HCT116 (cell line): ENCODE data around the gene KCNK4. TPM values are rescaled to one million over a fixed set of nuclear protein-coding genes. Genes with fewer than 3 reads are reported as not detected.

Source experiments
- ATAC-seq: fragments of 200-7000 bp; cut with Tn5 transposase; 2 replicates; pipeline ENCODE4 v1.9.1; 2020; ENCODE audit warnings: mild to moderate bottlenecking, moderate library complexity
- BruUV-seq: library from RNA; stranded (reverse); fragments of 400-500 nt; replicated peaks from 2 replicates; lab custom pipeline; 2021; lab: Mats Ljungman, UMichigan
- CTCF ChIA-PET: fragments of 300-600 bp; sonication (Branson Sonifier 250); formaldehyde crosslinking; loops from one replicate; lab custom pipeline; 2021; ENCODE audit warnings: antibody characterized with exemption; lab: Charles Lee
- POLR2A ChIA-PET: fragments of 300-600, 350-600 bp; sonication (Branson Sonifier 250); formaldehyde crosslinking; loops from one replicate; lab custom pipeline; 2021; ENCODE audit warnings: antibody characterized with exemption; lab: Charles Lee
- RAD21 ChIA-PET, 2 experiments: fragments of 300-600 bp; sonication (Branson Sonifier 250); formaldehyde crosslinking; loops; one replicate each; lab custom pipeline; 2023; ENCODE audit warnings: low total read pairs in 2 of 2; ENCODE audit not compliant: uncharacterized antibody in 2 of 2, unreplicated experiment in 2 of 2, low non-redundant PET in 1 of 2; lab: Charles Lee
- DNase-seq: peaks from one replicate; pipeline ENCODE4 v3.0.0-alpha.2; 2010; ENCODE audit warnings: low read depth, low spot score
- H2AFZ ChIP-seq: fragments of 200-600 bp; shearing (Covaris generic), sonication (generic); 2 replicates; pipeline ENCODE4 v1.6.1; 2017; ENCODE audit warnings: low read depth, mixed run types, mixed read lengths, antibody characterized with exemption, low read length; ENCODE audit not compliant: poor library complexity, severe bottlenecking
- H3K27ac ChIP-seq: 2 replicates; pipeline ENCODE4 v1.5.1; 2012; ENCODE audit warnings: low read depth, low read length
- H3K27me3 ChIP-seq: fragments of 200-600 bp; sonication (generic); 2 replicates; pipeline ENCODE4 v1.6.1; 2016; ENCODE audit warnings: mixed run types, low read length, mixed read lengths; ENCODE audit not compliant: insufficient read depth
- H3K36me3 ChIP-seq, 2 experiments: fragments of 200-500 bp in 1 of 2; fragments of 200-600 bp in 1 of 2; sonication (Bioruptor generic) in 1 of 2; sonication (generic) in 1 of 2; 2 replicates each; pipeline versions ENCODE4 v1.5.1 to v1.6.1; 2014 to 2016; ENCODE audit warnings: low read length in 2 of 2, inconsistent platforms in 1 of 2, mixed read lengths in 1 of 2, mixed run types in 1 of 2; ENCODE audit not compliant: insufficient read depth in 2 of 2, control insufficient read depth in 1 of 2
- H3K4me1 ChIP-seq, 2 experiments: fragments of 200-600 bp in 1 of 2; sonication (generic) in 1 of 2; 2 replicates each; pipeline versions ENCODE4 v1.5.1 to v1.6.1; 2012 to 2017; ENCODE audit warnings: low read length in 2 of 2, inconsistent platforms in 1 of 2, mild to moderate bottlenecking in 1 of 2, mixed read lengths in 1 of 2, mixed run types in 1 of 2, moderate library complexity in 1 of 2; ENCODE audit not compliant: insufficient read depth in 2 of 2, control insufficient read depth in 1 of 2
- H3K4me2 ChIP-seq: fragments of 200-600 bp; sonication (generic); 2 replicates; pipeline ENCODE4 v1.6.1; 2017; ENCODE audit warnings: mixed run types, low read length, mixed read lengths
- H3K4me3 ChIP-seq, 2 experiments: fragments of 200-600 bp in 1 of 2; sonication (generic) in 1 of 2; replicated peaks in 1 of 2; 2 replicates each; pipeline ENCODE4 v1.5.1; 2011 to 2016; ENCODE audit warnings: low read length in 2 of 2, control low read depth in 1 of 2, low read depth in 1 of 2, mild to moderate bottlenecking in 1 of 2, mixed read lengths in 1 of 2, mixed run types in 1 of 2
- H3K79me2 ChIP-seq: fragments of 200-600 bp; sonication (generic); 2 replicates; pipeline ENCODE4 v1.6.1; 2017; ENCODE audit warnings: mild to moderate bottlenecking, mixed run types, low read length, moderate library complexity, mixed read lengths; ENCODE audit not compliant: insufficient read depth
- H3K9ac ChIP-seq: fragments of 200-600 bp; sonication (generic); 2 replicates; pipeline ENCODE4 v1.6.1; 2016; ENCODE audit warnings: low read length, mixed read lengths
- H3K9me2 ChIP-seq: fragments of 200-600 bp; sonication (generic), shearing (Covaris generic); 2 replicates; pipeline ENCODE4 v1.6.1; 2017; ENCODE audit warnings: mixed run types, mild to moderate bottlenecking, moderate library complexity; ENCODE audit not compliant: insufficient read depth
- H3K9me3 ChIP-seq, 2 experiments: fragments of 200-500 bp in 1 of 2; fragments of 200-600 bp in 1 of 2; sonication (Bioruptor generic) in 1 of 2; sonication (generic) in 1 of 2; 2 replicates each; pipeline ENCODE4 v1.6.1; 2014 to 2017; ENCODE audit warnings: low read length in 2 of 2, mixed read lengths in 2 of 2, inconsistent platforms in 1 of 2, low read depth in 1 of 2, mild to moderate bottlenecking in 1 of 2, mixed run types in 1 of 2, moderate library complexity in 1 of 2; ENCODE audit not compliant: control insufficient read depth in 1 of 2, insufficient read depth in 1 of 2
- H4K20me1 ChIP-seq: fragments of 200-600 bp; sonication (generic), shearing (Covaris generic); 2 replicates; pipeline ENCODE4 v1.6.1; 2017; ENCODE audit warnings: mixed run types, mild to moderate bottlenecking, moderate library complexity; ENCODE audit not compliant: insufficient read depth
- EZH2 ChIP-seq: fragments of 200-600 bp; sonication (generic); IDR thresholded peaks from 2 replicates; pipeline ENCODE4 v1.6.1; 2017; ENCODE audit warnings: antibody characterized with exemption, mixed run types
- FOSL1 ChIP-seq: IDR thresholded peaks from 2 replicates; pipeline ENCODE4 v1.6.1; 2012; ENCODE audit warnings: low read depth
- JUND ChIP-seq: IDR thresholded peaks from 2 replicates; pipeline ENCODE4 v1.6.1; 2012
- POLR2A ChIP-seq: IDR thresholded peaks from 2 replicates; pipeline ENCODE4 v1.7.0; 2011; ENCODE audit warnings: borderline replicate concordance; ENCODE audit not compliant: insufficient read depth, insufficient read length; ENCODE audit errors: extremely low read depth
- RAD21 ChIP-seq: IDR thresholded peaks from 2 replicates; pipeline ENCODE4 v1.6.1; 2012; ENCODE audit warnings: low read depth, mild to moderate bottlenecking
- SRF ChIP-seq: IDR thresholded peaks from 2 replicates; pipeline ENCODE4 v1.6.1; 2012; ENCODE audit warnings: low read depth
- TCF7L2 ChIP-seq: IDR thresholded peaks from 2 replicates; pipeline ENCODE4 v1.7.0; 2011; ENCODE audit warnings: borderline replicate concordance, inconsistent platforms; ENCODE audit not compliant: insufficient read depth, insufficient read length; ENCODE audit errors: extremely low read depth
- YY1 ChIP-seq: IDR thresholded peaks from 2 replicates; pipeline ENCODE4 v1.6.1; 2011; ENCODE audit warnings: low read length, low read depth, moderate library complexity, mild to moderate bottlenecking; ENCODE audit not compliant: insufficient replicate concordance; ENCODE audit errors: extremely low read depth
- ZBTB33 ChIP-seq: IDR thresholded peaks from 2 replicates; pipeline ENCODE4 v1.6.1; 2011; ENCODE audit warnings: mild to moderate bottlenecking, low read length, moderate library complexity; ENCODE audit not compliant: insufficient replicate concordance; ENCODE audit errors: extremely low read depth
- ZNF274 ChIP-seq: fragments of 200-500 bp; sonication (Bioruptor generic); IDR thresholded peaks from 2 replicates; pipeline ENCODE4 v1.6.1; 2014; ENCODE audit warnings: mild to moderate bottlenecking, low read depth, low read length, inconsistent platforms
- intact Hi-C: fragments of 100-400 bp; cut with micrococcal nuclease; formaldehyde crosslinking; loops from 2 replicates; pipeline ENCODE4 v1.10.0; 2022
- total RNA-seq: library from RNA; stranded (reverse); gene quantifications from one replicate; pipeline ENCODE4 v1.2.1, GENCODE V29; 2021; ENCODE audit not compliant: unreplicated experiment
- TF ChIP-seq, protein P1 (sequence below): IDR thresholded peaks from 2 replicates; pipeline ENCODE4 v1.6.1; 2012
- TF ChIP-seq, protein P2 (sequence below): IDR thresholded peaks from 2 replicates; pipeline ENCODE4 v1.6.1; 2012; ENCODE audit warnings: low read depth

Gene KCNK4
- total RNA-seq, 1 experiment from 2014 or later, result not detected

- Histone ChIP-seq H3K36me3 (no peaks in the 10 kb centered on the region), H3K4me1 (peaks cover 0 to 8% of the 10 kb centered on the region in 2 experiments; a peak in 2 of 4 replicates), H4K20me1 (no peaks in the 10 kb centered on the region), H3K79me2 (no peaks in the 10 kb centered on the region), H3K9ac (no peak overlapping the region), H3K9me3 (no peaks in the 10 kb centered on the region), H3K27ac (no peak overlapping the region), H3K27me3 (no peaks in the 10 kb centered on the region), H3K4me2 (no peak overlapping the region), H3K9me2 (no peaks in the 10 kb centered on the region), H3K4me3 (no peak overlapping the region), H2AFZ (no peak overlapping the region)
- POLR2A ChIA-PET, result interaction anchor here (1.0 kb wide), 1 partner anchor 167 kb away, joined by 3 read pairs; no protein-coding TSS in a partner anchor
- intact Hi-C loops, result no loop called here
- CTCF ChIA-PET, result interaction anchor here (0.6 kb wide), 1 partner anchor 71 kb away, joined by 3 read pairs; no protein-coding TSS in a partner anchor
- TF ChIP-seq YY1 (no peak), RAD21 (no peak), ZBTB33 (no peak), TCF7L2 (no peak), POLR2A (no peak), JUND (no peak), FOSL1 (no peak)
- BruUV-seq, result no TSS peak
- RAD21 ChIA-PET, result interaction anchor here in 1 of 2 experiments (0.6 kb wide), 1 partner anchor 37 kb away, joined by 3 read pairs; no protein-coding TSS in a partner anchor
- DNase-seq, result no peak
- no peak for ATAC-seq
These were observed 57.9 kb downstream of the KCNK4 start for GRCh38 chr11:64349025-64349387.

DNA sequence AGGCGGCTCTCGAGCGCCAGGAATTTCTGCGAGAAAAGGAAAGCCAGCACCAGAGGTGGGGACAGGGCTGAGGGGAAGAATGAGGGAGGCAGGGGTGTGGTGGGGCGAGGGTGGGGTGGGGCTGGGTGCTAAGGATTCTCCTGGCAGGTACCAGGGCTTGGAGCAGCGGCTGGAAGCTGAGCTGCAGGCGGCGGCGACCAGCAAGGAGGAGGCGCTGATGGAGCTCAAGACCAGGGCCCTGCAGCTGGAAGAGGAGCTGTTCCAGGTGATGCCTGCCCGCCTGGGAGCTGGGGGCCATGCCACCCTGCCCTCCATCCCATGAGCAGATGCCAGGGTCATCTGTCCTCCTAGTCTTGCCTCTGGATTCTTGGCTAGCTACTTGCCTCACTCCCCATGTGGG lies 58.3 kb downstream of the KCNK4 start:
- Histone ChIP-seq H3K27ac (no peak overlapping the region), H4K20me1 (no peaks in the 10 kb centered on the region), H3K4me3 (no peak overlapping the region), H2AFZ (no peak overlapping the region), H3K4me2 (no peak overlapping the region), H3K27me3 (no peaks in the 10 kb centered on the region), H3K9ac (no peak overlapping the region), H3K36me3 (no peaks in the 10 kb centered on the region), H3K9me2 (no peaks in the 10 kb centered on the region), H3K9me3 (no peaks in the 10 kb centered on the region), H3K4me1 (peaks cover 0 to 11% of the 10 kb centered on the region in 2 experiments; a peak in 2 of 4 replicates), H3K79me2 (no peaks in the 10 kb centered on the region)
- ChIA-PET POLR2A (interaction anchor here (1.0 kb wide), 1 partner anchor 168 kb away, joined by 3 read pairs; no protein-coding TSS in a partner anchor), CTCF (interaction anchor here (0.6 kb wide), 1 partner anchor 72 kb away, joined by 3 read pairs; no protein-coding TSS in a partner anchor), RAD21 (interaction anchor here in 1 of 2 experiments (0.6 kb wide), 1 partner anchor 37 kb away, joined by 3 read pairs; no protein-coding TSS in a partner anchor)
- intact Hi-C loops, result no loop called here
- BruUV-seq, result no TSS peak
- ATAC-seq (no peak), DNase-seq (no peak)
- TF ChIP-seq, protein P1, sequence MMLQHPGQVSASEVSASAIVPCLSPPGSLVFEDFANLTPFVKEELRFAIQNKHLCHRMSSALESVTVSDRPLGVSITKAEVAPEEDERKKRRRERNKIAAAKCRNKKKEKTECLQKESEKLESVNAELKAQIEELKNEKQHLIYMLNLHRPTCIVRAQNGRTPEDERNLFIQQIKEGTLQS, result no peak
- TF ChIP-seq JUND (no peak), RAD21 (no peak), EZH2 (no peak), SRF (no peak), ZNF274 (no peak), POLR2A (no peak)
- TF ChIP-seq, protein P2, sequence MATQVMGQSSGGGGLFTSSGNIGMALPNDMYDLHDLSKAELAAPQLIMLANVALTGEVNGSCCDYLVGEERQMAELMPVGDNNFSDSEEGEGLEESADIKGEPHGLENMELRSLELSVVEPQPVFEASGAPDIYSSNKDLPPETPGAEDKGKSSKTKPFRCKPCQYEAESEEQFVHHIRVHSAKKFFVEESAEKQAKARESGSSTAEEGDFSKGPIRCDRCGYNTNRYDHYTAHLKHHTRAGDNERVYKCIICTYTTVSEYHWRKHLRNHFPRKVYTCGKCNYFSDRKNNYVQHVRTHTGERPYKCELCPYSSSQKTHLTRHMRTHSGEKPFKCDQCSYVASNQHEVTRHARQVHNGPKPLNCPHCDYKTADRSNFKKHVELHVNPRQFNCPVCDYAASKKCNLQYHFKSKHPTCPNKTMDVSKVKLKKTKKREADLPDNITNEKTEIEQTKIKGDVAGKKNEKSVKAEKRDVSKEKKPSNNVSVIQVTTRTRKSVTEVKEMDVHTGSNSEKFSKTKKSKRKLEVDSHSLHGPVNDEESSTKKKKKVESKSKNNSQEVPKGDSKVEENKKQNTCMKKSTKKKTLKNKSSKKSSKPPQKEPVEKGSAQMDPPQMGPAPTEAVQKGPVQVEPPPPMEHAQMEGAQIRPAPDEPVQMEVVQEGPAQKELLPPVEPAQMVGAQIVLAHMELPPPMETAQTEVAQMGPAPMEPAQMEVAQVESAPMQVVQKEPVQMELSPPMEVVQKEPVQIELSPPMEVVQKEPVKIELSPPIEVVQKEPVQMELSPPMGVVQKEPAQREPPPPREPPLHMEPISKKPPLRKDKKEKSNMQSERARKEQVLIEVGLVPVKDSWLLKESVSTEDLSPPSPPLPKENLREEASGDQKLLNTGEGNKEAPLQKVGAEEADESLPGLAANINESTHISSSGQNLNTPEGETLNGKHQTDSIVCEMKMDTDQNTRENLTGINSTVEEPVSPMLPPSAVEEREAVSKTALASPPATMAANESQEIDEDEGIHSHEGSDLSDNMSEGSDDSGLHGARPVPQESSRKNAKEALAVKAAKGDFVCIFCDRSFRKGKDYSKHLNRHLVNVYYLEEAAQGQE, result no peak
